ENCODE data around the gene OR51I1.

The OR51I1 gene, protein sequence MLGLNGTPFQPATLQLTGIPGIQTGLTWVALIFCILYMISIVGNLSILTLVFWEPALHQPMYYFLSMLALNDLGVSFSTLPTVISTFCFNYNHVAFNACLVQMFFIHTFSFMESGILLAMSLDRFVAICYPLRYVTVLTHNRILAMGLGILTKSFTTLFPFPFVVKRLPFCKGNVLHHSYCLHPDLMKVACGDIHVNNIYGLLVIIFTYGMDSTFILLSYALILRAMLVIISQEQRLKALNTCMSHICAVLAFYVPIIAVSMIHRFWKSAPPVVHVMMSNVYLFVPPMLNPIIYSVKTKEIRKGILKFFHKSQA

DNA sequence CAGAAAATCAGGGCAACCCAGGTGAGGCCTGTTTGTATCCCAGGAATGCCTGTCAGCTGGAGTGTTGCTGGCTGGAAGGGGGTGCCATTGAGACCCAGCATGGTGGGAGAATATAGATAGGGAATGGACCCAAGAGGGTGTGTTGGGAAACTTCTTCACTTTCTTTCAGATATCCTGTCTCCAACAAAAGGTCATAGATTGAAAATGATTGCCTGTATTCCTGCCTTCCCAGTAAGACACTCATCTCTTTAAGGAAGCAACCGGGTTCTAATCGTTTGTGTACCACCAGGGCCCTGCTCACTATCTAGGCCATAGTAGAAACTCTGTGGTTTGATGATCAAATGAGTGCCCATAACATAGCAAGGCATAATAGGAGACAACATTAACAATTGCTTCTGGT lies at the start of gene OR51I1:
TSS of gene OR51I1 (minus strand) at position 101 of the 400 bp plus-strand sequence. CDS start at position 101, 0 bp downstream.
- DNase-seq (ENCODE audit: low spot score), result no peak
- no peaks in the 10 kb centered on the region for H3K36me3 Mint-ChIP-seq (ENCODE audit: low read depth)
- no peaks in the 10 kb centered on the region for H3K4me1 Mint-ChIP-seq (ENCODE audit: low read depth)
- H3K9me3 Mint-ChIP-seq, result no peaks in the 10 kb centered on the region
- no peak within 1 kb of the TSS for H3K4me3 Mint-ChIP-seq
- no peaks in the 10 kb centered on the region for H3K27me3 Mint-ChIP-seq (ENCODE audit: low read depth)
- H3K27ac Mint-ChIP-seq, result no peak within 1 kb of the TSS

DNA sequence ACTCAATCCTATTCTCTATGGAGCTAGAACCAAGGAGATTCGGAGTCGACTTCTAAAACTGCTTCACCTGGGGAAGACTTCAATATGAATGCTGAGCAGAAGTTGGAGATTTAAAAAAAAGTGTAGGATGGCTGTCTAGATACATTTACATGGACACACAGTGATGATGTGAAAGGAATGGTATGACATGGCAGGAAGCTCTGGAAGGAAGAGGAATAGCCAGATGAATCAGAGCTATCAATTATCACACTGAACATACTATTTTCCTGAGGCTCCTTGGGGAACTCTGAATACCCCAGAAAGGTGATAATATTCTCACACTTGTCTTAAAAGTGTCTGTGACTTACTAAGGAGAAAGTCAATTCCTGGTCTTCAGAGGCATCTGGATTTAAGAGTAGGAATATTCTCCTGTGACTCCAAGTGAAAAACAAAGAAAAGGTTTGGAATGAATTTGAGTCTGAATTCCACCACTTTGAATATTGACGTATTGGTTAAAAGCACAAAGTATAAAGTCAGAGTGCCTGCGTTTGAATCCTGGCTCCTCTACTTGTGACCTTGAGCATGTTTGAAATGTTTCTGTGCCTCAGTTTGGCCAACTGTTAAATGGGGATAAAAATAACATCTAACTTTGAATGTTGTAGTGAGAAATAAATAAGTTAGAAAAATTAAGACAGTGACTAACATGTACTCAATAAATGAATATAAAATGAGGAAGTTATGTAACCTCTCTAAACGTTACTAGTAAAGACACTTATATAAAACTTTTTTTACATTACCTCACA lies 48.5 kb upstream of the OR51I1 start:
- Mint-ChIP-seq H3K36me3 (ENCODE audit: low read depth) (no peaks in the 10 kb centered on the region), H3K27ac (no peak overlapping the region), H3K9me3 (no peaks in the 10 kb centered on the region), H3K27me3 (ENCODE audit: low read depth) (no peaks in the 10 kb centered on the region), H3K4me1 (ENCODE audit: low read depth) (no peaks in the 10 kb centered on the region), H3K4me3 (no peak overlapping the region)
- DNase-seq (ENCODE audit: low spot score), result no peak

DNA sequence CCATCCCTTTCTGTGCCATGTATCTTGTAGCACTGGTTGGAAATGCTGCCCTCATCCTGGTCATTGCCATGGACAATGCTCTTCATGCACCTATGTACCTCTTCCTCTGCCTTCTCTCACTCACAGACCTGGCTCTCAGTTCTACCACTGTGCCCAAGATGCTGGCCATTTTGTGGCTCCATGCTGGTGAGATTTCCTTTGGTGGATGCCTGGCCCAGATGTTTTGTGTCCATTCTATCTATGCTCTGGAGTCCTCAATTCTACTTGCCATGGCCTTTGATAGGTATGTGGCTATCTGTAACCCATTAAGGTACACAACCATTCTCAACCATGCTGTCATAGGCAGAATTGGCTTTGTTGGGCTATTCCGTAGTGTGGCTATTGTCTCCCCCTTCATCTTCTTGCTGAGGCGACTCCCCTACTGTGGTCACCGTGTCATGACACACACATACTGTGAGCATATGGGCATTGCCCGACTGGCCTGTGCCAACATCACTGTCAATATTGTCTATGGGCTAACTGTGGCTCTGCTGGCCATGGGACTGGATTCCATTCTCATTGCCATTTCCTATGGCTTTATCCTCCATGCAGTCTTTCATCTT lies 47.6 kb upstream of the OR51I1 start:
- no peak overlapping the region for H3K27ac Mint-ChIP-seq
- no peak overlapping the region for H3K4me3 Mint-ChIP-seq

DNA sequence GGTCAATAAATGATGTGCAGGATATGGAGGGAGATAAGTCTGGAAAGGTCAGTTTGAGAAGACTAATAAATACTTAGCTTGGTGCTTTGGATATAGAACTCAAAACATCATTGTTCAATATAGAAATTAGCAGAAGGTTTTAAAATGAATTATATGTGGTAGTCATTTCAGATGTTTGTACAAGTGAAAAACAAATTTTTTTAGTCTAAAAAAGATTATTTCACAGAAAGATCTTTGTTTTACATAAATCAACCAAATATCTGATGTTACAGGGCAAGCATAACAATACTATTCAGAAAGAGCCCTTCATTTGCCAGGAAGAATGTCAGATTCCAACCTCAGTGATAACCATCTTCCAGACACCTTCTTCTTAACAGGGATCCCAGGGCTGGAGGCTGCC lies 47.1 kb upstream of the OR51I1 start, which contains the start of gene OR52D1:
TSS of gene OR52D1 (plus strand) at position 301 of the 400 bp plus-strand sequence. CDS start at position 323, 22 bp downstream.
- Mint-ChIP-seq H3K4me3 (no peak within 1 kb of the TSS), H3K27ac (no peak within 1 kb of the TSS), H3K36me3 (ENCODE audit: low read depth) (no peaks in the 10 kb centered on the region), H3K4me1 (ENCODE audit: low read depth) (no peaks in the 10 kb centered on the region), H3K27me3 (ENCODE audit: low read depth) (no peaks in the 10 kb centered on the region), H3K9me3 (no peaks in the 10 kb centered on the region)
- DNase-seq (ENCODE audit: low spot score), result no peak

More for the DNA sequence above, 47.6 kb upstream of the OR51I1 start:
- Mint-ChIP-seq H3K4me1 (ENCODE audit: low read depth) (no peaks in the 10 kb centered on the region), H3K9me3 (no peaks in the 10 kb centered on the region), H3K36me3 (ENCODE audit: low read depth) (no peaks in the 10 kb centered on the region), H3K27me3 (ENCODE audit: low read depth) (no peaks in the 10 kb centered on the region)
- DNase-seq (ENCODE audit: low spot score), result no peak

DNA sequence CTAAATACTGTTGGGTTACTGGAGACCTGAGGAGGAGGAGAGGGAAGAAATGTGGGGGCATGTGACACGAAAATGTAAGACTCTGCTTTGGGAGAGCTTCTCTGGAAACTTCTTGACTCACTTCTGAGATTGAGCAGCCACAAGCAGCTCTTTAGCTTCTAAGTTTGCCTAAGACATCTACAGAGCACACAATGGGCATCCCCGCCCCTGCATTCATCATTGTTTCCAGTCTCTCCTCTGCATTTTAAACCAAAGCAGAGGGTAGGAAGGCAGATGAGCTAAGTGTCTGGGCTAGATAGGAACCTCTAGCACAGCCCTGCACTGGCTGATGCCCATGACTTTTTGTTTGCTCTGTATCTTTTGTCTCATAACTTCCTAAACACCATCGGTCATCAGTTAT lies 45.1 kb upstream of the OR51I1 start:
- peak; percentile 34 for DNase-seq (ENCODE audit: low spot score)
- Mint-ChIP-seq H3K4me3 (no peak overlapping the region), H3K4me1 (ENCODE audit: low read depth) (no peaks in the 10 kb centered on the region), H3K27me3 (ENCODE audit: low read depth) (no peaks in the 10 kb centered on the region), H3K27ac (no peak overlapping the region), H3K36me3 (ENCODE audit: low read depth) (no peaks in the 10 kb centered on the region), H3K9me3 (no peaks in the 10 kb centered on the region)

DNA sequence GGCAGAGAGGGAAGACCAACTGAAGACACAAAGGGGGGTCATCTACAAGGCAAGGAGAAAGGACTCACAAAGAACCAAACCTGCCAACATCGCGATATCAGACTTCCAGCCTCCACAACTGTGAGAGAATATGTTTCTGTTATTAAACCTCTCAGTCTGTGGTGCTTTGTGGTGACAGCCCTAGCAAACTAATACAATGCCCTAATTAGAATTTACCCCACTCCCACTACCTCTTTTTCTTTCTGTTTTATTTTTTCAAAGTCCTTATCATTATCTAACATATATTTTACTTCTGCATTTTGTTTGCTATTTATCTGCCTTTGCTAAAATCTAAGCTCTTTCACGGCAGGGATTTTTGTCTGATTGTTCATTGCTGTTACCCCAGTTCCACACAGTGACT lies 44.7 kb upstream of the OR51I1 start:
- no peaks in the 10 kb centered on the region for H3K9me3 Mint-ChIP-seq
- H3K27ac Mint-ChIP-seq, result no peak overlapping the region
- H3K27me3 Mint-ChIP-seq (ENCODE audit: low read depth), result no peaks in the 10 kb centered on the region
- H3K4me3 Mint-ChIP-seq, result no peak overlapping the region
- H3K4me1 Mint-ChIP-seq (ENCODE audit: low read depth), result no peaks in the 10 kb centered on the region
- H3K36me3 Mint-ChIP-seq (ENCODE audit: low read depth), result no peaks in the 10 kb centered on the region
- no peak for DNase-seq (ENCODE audit: low spot score)

DNA sequence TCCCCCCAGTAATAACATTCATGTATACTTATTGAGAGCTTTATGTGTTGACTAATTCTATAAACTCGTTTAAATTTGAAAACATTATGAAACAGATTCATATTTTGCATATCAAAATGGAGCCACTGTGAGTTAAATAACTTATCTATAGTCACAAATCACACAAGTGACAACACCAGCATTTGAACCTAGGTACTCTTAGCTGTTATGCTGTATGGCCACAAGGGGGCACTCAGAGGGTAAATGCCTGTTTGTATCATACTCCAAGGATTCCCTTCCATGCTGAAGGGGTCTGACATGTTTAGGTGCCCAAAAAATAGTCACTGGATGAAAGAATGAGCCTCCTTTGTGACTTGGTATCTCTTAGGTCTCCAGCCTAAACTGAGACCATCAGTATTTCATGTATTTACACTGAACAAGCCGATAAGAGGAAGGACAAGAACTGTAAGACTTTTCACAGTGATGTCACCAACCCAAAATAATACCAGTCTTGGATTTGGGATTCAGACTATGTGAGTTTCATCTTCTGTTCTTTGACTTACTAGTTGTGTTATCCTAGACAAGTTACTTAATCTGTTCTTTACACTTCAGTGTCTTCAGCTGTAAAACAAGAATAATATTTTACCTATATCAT lies 35.0 kb upstream of the OR51I1 start:
- peak; percentile 16 for DNase-seq (ENCODE audit: low spot score)
- H3K27me3 Mint-ChIP-seq (ENCODE audit: low read depth), result no peaks in the 10 kb centered on the region
- H3K9me3 Mint-ChIP-seq, result no peaks in the 10 kb centered on the region
- no peak overlapping the region for H3K4me3 Mint-ChIP-seq
- H3K36me3 Mint-ChIP-seq (ENCODE audit: low read depth), result no peaks in the 10 kb centered on the region
- H3K27ac Mint-ChIP-seq, result no peak overlapping the region
- no peaks in the 10 kb centered on the region for H3K4me1 Mint-ChIP-seq (ENCODE audit: low read depth)

DNA sequence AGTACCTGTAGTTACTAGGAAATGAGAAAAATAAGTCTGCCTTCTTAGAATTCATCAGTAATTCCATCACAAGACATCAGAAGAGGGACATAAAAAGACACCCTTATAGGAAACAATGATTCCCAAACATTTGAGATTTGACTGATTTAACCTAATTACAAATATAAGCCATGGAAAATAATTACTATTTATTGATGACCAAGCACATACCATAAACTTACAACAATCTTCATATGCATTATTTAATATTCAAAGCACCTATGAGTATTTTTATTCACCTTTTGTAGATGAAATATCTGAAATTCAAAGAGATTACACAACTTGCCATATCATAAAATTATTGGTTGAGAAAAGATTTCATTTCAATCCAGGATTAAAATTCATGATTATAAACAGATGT lies 32.6 kb upstream of the OR51I1 start:
- H3K27ac Mint-ChIP-seq, result no peak overlapping the region
- H3K9me3 Mint-ChIP-seq, result no peaks in the 10 kb centered on the region
- H3K4me1 Mint-ChIP-seq (ENCODE audit: low read depth), result no peaks in the 10 kb centered on the region
- H3K4me3 Mint-ChIP-seq, result no peak overlapping the region
- H3K36me3 Mint-ChIP-seq (ENCODE audit: low read depth), result no peaks in the 10 kb centered on the region
- no peak for DNase-seq (ENCODE audit: low spot score)
- H3K27me3 Mint-ChIP-seq (ENCODE audit: low read depth), result no peaks in the 10 kb centered on the region

DNA sequence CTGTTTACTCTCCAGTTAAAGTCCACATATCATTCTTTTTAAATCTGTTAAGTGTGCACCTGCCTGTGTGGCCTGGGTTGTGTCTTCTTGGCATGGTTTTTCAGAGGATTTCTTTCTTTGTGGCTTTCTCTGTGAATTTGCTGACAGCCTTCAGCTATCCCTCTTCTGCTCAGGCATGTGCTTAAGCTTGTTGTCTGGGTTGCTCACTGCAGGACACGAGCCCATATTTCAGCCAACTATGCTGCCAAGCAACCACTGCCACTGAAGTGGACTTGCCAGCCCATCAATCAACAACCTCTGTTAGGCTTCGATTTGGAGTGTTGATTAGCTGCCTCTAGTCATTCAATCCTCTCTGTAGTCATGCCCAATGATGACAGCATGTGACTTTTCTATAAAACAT lies 26.2 kb upstream of the OR51I1 start:
- peaks cover 2% of the 10 kb centered on the region for H3K27me3 Mint-ChIP-seq (ENCODE audit: low read depth)
- no peak for DNase-seq (ENCODE audit: low spot score)
- H3K36me3 Mint-ChIP-seq (ENCODE audit: low read depth), result no peaks in the 10 kb centered on the region
- H3K9me3 Mint-ChIP-seq, result no peaks in the 10 kb centered on the region
- H3K4me3 Mint-ChIP-seq, result no peak overlapping the region
- no peak overlapping the region for H3K27ac Mint-ChIP-seq
- no peaks in the 10 kb centered on the region for H3K4me1 Mint-ChIP-seq (ENCODE audit: low read depth)

DNA sequence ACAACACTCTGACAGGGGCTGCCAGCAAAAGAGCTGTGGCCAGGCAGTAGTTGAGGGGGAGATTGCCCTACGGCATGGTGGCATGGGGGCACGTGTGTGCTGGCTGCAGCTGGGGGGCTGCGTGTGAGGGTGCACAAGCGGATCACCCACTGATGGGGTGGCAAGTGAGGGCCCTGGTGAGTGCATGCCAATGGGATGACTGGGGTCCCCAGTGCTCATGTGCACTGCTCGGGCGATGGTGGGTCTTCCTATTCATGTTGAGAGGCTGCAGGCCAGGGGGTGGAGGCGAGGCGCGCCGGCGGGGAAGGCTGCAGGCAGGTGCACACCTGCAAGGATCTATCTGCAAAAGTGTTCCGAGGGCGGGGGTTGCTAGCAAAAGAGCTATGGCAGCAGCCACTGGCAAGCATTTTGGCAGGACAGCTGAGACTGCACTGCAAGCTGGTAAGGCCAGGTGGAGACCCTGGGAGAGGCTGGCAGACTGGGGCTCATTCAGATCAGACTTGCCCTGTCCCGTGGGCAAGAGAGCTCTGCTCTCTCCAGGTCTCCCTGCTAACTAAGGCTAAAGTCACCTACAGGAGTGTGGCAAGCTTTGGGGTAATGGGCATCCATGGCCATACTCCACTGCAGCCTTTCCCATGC lies 19.8 kb upstream of the OR51I1 start:
- Mint-ChIP-seq H3K9me3 (no peaks in the 10 kb centered on the region), H3K4me3 (no peak overlapping the region), H3K4me1 (ENCODE audit: low read depth) (no peaks in the 10 kb centered on the region), H3K36me3 (ENCODE audit: low read depth) (no peaks in the 10 kb centered on the region), H3K27me3 (ENCODE audit: low read depth) (no peaks in the 10 kb centered on the region), H3K27ac (no peak overlapping the region)
- DNase-seq (ENCODE audit: low spot score), result no peak

DNA sequence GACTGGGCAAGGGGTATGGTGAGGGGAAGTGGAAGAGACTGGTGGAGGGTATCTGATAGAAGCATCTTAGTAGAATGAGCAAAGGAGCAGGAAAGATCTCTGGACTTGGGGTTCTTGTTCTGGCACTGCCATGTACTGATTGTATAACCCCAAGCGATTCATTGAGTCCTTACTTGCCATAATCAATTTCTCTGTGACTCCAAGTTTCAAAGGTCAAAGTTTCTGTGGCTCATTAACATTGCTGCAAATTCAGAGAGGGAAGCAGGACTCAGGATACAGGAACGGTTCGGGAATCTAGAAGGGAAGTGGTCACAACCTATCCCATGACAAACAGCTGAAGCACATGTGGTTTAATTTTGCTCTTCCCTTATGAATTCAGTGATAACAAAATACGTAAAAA lies 8.1 kb upstream of the OR51I1 start:
- H3K27ac Mint-ChIP-seq, result no peak overlapping the region
- H3K27me3 Mint-ChIP-seq (ENCODE audit: low read depth), result no peaks in the 10 kb centered on the region
- no peak for DNase-seq (ENCODE audit: low spot score)
- no peaks in the 10 kb centered on the region for H3K9me3 Mint-ChIP-seq
- H3K4me3 Mint-ChIP-seq, result no peak overlapping the region
- no peaks in the 10 kb centered on the region for H3K36me3 Mint-ChIP-seq (ENCODE audit: low read depth)
- no peaks in the 10 kb centered on the region for H3K4me1 Mint-ChIP-seq (ENCODE audit: low read depth)

DNA sequence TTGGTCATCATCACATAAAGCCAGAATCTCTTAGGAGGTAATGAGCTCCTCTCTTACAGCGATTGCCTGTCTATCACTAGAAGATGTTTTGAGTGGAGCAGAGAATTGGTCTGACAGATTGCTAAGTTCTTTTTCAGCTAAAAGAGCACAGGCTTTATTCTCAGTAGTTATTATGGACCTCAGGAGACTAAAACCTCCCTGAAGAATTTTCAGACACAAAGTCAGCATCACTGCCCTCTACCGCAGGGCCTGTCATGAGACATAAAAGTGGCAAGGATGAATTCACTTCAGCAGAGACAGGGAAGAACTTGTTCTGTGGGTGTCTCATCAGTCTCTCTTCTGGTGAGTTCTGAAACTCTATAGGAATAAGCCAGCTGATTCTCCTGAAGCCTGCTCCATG lies 7.7 kb upstream of the OR51I1 start, which contains the start of gene OR51I2:
TSS of gene OR51I2 (plus strand) at position 301 of the 400 bp plus-strand sequence. CDS start 4,166 bp downstream, outside the sequence.
- Mint-ChIP-seq H3K4me3 (no peak within 1 kb of the TSS), H3K27me3 (ENCODE audit: low read depth) (no peaks in the 10 kb centered on the region), H3K9me3 (no peaks in the 10 kb centered on the region), H3K4me1 (ENCODE audit: low read depth) (no peaks in the 10 kb centered on the region), H3K27ac (no peak within 1 kb of the TSS), H3K36me3 (ENCODE audit: low read depth) (no peaks in the 10 kb centered on the region)
- no peak for DNase-seq (ENCODE audit: low spot score)

DNA sequence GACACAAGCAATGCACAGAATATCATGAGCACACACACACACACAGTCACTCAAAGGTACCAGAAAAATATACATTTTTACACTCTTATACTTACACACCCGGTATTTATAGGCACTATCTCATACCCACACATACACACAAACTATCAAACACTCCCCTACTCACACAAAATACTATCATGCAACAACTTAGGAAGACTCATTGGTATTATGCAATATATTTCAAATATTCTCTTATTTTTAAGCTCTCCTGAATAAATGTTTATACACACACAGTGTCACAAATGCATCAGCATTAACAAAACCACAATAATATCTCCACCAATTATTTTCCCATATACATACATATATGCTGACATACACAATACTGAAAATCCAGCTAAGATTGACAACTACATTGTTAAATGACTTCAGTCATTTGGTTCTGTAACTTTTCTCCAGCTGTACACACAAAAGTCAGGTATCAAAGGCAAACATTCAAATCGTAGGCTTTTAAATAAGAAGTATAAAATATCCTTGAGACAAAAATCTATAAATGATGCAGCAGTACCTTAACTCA lies 2.6 kb upstream of the OR51I1 start:
- Mint-ChIP-seq H3K9me3 (no peaks in the 10 kb centered on the region), H3K4me3 (no peak overlapping the region)

More for the DNA sequence above, 2.6 kb upstream of the OR51I1 start:
- no peaks in the 10 kb centered on the region for H3K4me1 Mint-ChIP-seq (ENCODE audit: low read depth)
- no peak overlapping the region for H3K27ac Mint-ChIP-seq
- H3K27me3 Mint-ChIP-seq (ENCODE audit: low read depth), result no peaks in the 10 kb centered on the region
- no peak for DNase-seq (ENCODE audit: low spot score)
- H3K36me3 Mint-ChIP-seq (ENCODE audit: low read depth), result no peaks in the 10 kb centered on the region
